NT2/D1 (cell line): ENCODE data around the gene ARHGEF37.

Experiments used
- DNase-seq: peaks from one replicate; pipeline ENCODE4 v3.0.0-alpha.2; 2011; ENCODE audit warnings: low read depth, low spot score
- H3K27me3 ChIP-seq: 2 replicates; pipeline ENCODE4 v1.6.0; 2011; ENCODE audit warnings: mild to moderate bottlenecking; ENCODE audit not compliant: insufficient read length, insufficient read depth
- H3K36me3 ChIP-seq: 2 replicates; pipeline ENCODE4 v1.6.1; 2011; ENCODE audit warnings: mild to moderate bottlenecking, low read length, mixed read lengths; ENCODE audit not compliant: insufficient read depth, insufficient read length
- H3K4me1 ChIP-seq: 2 replicates; pipeline ENCODE4 v1.5.1; 2011; ENCODE audit not compliant: insufficient read depth, insufficient read length
- H3K4me3 ChIP-seq: 2 replicates; pipeline ENCODE4 v1.5.1; 2011; ENCODE audit warnings: low read depth; ENCODE audit not compliant: insufficient read length
- H3K9ac ChIP-seq: 2 replicates; pipeline ENCODE4 v1.6.0; 2011; ENCODE audit warnings: low read depth; ENCODE audit not compliant: insufficient read length
- H3K9me3 ChIP-seq: 2 replicates; pipeline ENCODE4 v1.5.1; 2011; ENCODE audit warnings: mild to moderate bottlenecking, low read length; ENCODE audit not compliant: insufficient read depth
- SUZ12 ChIP-seq: IDR thresholded peaks from 2 replicates; pipeline ENCODE4 v1.6.1; 2011; ENCODE audit not compliant: insufficient read length, insufficient read depth; ENCODE audit errors: extremely low read depth
- YY1 ChIP-seq: IDR thresholded peaks from 2 replicates; pipeline ENCODE4 v1.6.1; 2011; ENCODE audit not compliant: insufficient read length, insufficient read depth
- ZNF274 ChIP-seq: IDR thresholded peaks from 2 replicates; pipeline ENCODE4 v1.6.1; 2011; ENCODE audit warnings: mild to moderate bottlenecking, low read depth, low read length

ARHGEF37 gene

GRCh38 chr5:149654231-149654630 is 72.9 kb downstream of the ARHGEF37 start:
- Histone ChIP-seq H3K4me3 (no peak overlapping the region), H3K9ac (no peak overlapping the region), H3K27me3 (no peaks in the 10 kb centered on the region), H3K4me1 (peaks cover 2% of the 10 kb centered on the region), H3K36me3 (no peaks in the 10 kb centered on the region), H3K9me3 (no peaks in the 10 kb centered on the region)
- DNase-seq: no peak
- TF ChIP-seq ZNF274 (no peak), SUZ12 (no peak)

GRCh38 chr5:149654883-149655505 is 73.7 kb downstream of the ARHGEF37 start:
- Histone ChIP-seq H3K9me3 (no peaks in the 10 kb centered on the region), H3K27me3 (no peaks in the 10 kb centered on the region), H3K36me3 (no peaks in the 10 kb centered on the region), H3K4me3 (no peak overlapping the region), H3K9ac (no peak overlapping the region), H3K4me1 (peaks cover 2% of the 10 kb centered on the region)
- no peak for DNase-seq
- TF ChIP-seq YY1: no peak

- Histone ChIP-seq H3K9ac (no peak overlapping the region), H3K36me3 (no peaks in the 10 kb centered on the region), H3K4me3 (no peak overlapping the region), H3K27me3 (no peaks in the 10 kb centered on the region), H3K4me1 (peaks cover 2% of the 10 kb centered on the region), H3K9me3 (no peaks in the 10 kb centered on the region)
- TF ChIP-seq YY1 (no peak), ZNF274 (no peak), SUZ12 (no peak)
- peak; percentile 23 for DNase-seq
These were observed 75.4 kb downstream of the ARHGEF37 start for GRCh38 chr5:149656576-149657182.

- H3K9ac ChIP-seq: no peak overlapping the region
- H3K4me1 ChIP-seq: peaks cover 2% of the 10 kb centered on the region
- DNase-seq: no peak
- H3K4me3 ChIP-seq: no peak overlapping the region
- H3K36me3 ChIP-seq: no peaks in the 10 kb centered on the region
- no peak for TF ChIP-seq YY1
- TF ChIP-seq SUZ12: no peak
- no peak for TF ChIP-seq ZNF274
- H3K9me3 ChIP-seq: no peaks in the 10 kb centered on the region
- H3K27me3 ChIP-seq: no peaks in the 10 kb centered on the region
These were observed 76.0 kb downstream of the ARHGEF37 start for GRCh38 chr5:149657324-149657723.

GRCh38 chr5:149658299-149658698 is 77.0 kb downstream of the ARHGEF37 start:
- no peaks in the 10 kb centered on the region for H3K9me3 ChIP-seq
- no peaks in the 10 kb centered on the region for H3K27me3 ChIP-seq
- TF ChIP-seq YY1 (no peak), SUZ12 (no peak), ZNF274 (no peak)
- no peaks in the 10 kb centered on the region for H3K36me3 ChIP-seq
- no peak overlapping the region for H3K4me3 ChIP-seq
- peaks cover 2% of the 10 kb centered on the region for H3K4me1 ChIP-seq
- no peak overlapping the region for H3K9ac ChIP-seq
- DNase-seq: no peak

- Histone ChIP-seq H3K9me3 (peaks cover 9% of the 10 kb centered on the region), H3K4me1 (no peaks in the 10 kb centered on the region), H3K9ac (no peak overlapping the region), H3K36me3 (no peaks in the 10 kb centered on the region), H3K4me3 (no peak overlapping the region), H3K27me3 (no peaks in the 10 kb centered on the region)
- TF ChIP-seq YY1: no peak
- no peak for TF ChIP-seq SUZ12
- TF ChIP-seq ZNF274: no peak
- no peak for DNase-seq
These were observed 82.8 kb downstream of the ARHGEF37 start for GRCh38 chr5:149664083-149664482.

- TF ChIP-seq SUZ12: no peak
- no peak for TF ChIP-seq YY1
- TF ChIP-seq ZNF274: no peak
- no peak for DNase-seq
- Histone ChIP-seq H3K36me3 (no peaks in the 10 kb centered on the region), H3K4me3 (no peak overlapping the region), H3K27me3 (no peaks in the 10 kb centered on the region), H3K9me3 (peaks cover 9% of the 10 kb centered on the region), H3K4me1 (no peaks in the 10 kb centered on the region), H3K9ac (no peak overlapping the region)
These were observed 83.5 kb downstream of the ARHGEF37 start for GRCh38 chr5:149664666-149665415.
